Prostate gland (tissue), 2 donors: ENCODE data around the gene RUNX3. TPM values are rescaled to one million over a fixed set of nuclear protein-coding genes. Genes with fewer than 3 reads are reported as not detected.

ENCODE experiments used
- DNase-seq: peaks from one replicate; pipeline ENCODE4 v3.0.0-alpha.2; 2019; ENCODE audit warnings: low spot score
- H3K27ac ChIP-seq, 2 donors: fragments of 200-600 bp; sonication (generic); 2 replicates each; pipeline ENCODE4 v1.5.1; 2017 to 2019
- H3K27me3 ChIP-seq: fragments of 200-600 bp; sonication (generic); replicated peaks from 2 replicates; pipeline ENCODE4 v1.5.1; 2019; ENCODE audit not compliant: insufficient read depth
- H3K36me3 ChIP-seq, 2 donors: fragments of 200-600 bp; sonication (generic); 1 replicate in 1 of 2; 2 replicates in 1 of 2; pipeline versions ENCODE4 v1.5.1 to v1.8.1; 2017 to 2019
- H3K4me1 ChIP-seq: fragments of 200-600 bp; sonication (generic); replicated peaks from 2 replicates; pipeline ENCODE4 v1.5.1; 2019
- H3K4me3 ChIP-seq, 2 donors: fragments of 200-600 bp; sonication (generic); 2 replicates each; pipeline ENCODE4 v1.5.1; 2017 to 2019
- H3K9me3 ChIP-seq: fragments of 200-600 bp; sonication (generic); 2 replicates; pipeline ENCODE4 v1.5.1; 2017
- POLR2A ChIP-seq: fragments of 450-650 bp; IDR thresholded peaks from one replicate; pipeline ENCODE4 v1.6.1; 2016; ENCODE audit warnings: antibody characterized with exemption, mild to moderate bottlenecking
- POLR2AphosphoS5 ChIP-seq: sonication (generic); formaldehyde crosslinking; IDR thresholded peaks from one replicate; pipeline ENCODE4 v1.6.1; 2017; ENCODE audit warnings: antibody characterized with exemption
- WGBS: methylation state at CpG from one replicate; pipeline ENCODE4 v1.1.5; 2018; 5-methylcytosine and 5-hydroxymethylcytosine counted together
- intact Hi-C: fragments of 100-400 bp; cut with DNase I; formaldehyde crosslinking; loops from one replicate; pipeline ENCODE4 v1.14.2; 2022
- total RNA-seq, 2 donors: library from RNA; depleted of rRNA; stranded (reverse); fragments of >200 nt; gene quantifications; one replicate each; pipeline ENCODE4 v1.1.0, GENCODE V29; 2016
- TF ChIP-seq, protein P1 (sequence below), 4 experiments: fragments of 200-600 bp in 2 of 4; fragments of 450-650 bp in 2 of 4; sonication (generic) in 2 of 4; IDR thresholded peaks; 1 replicate in 3 of 4; 2 replicates in 1 of 4; pipeline ENCODE4 v1.5.1; 2016 to 2019; ENCODE audit warnings: antibody characterized with exemption in 4 of 4, mild to moderate bottlenecking in 2 of 4, moderate library complexity in 2 of 4

The RUNX3 gene
- total RNA-seq, 2 donors from 2014 or later: 2.5 to 3.4 TPM

DNA sequence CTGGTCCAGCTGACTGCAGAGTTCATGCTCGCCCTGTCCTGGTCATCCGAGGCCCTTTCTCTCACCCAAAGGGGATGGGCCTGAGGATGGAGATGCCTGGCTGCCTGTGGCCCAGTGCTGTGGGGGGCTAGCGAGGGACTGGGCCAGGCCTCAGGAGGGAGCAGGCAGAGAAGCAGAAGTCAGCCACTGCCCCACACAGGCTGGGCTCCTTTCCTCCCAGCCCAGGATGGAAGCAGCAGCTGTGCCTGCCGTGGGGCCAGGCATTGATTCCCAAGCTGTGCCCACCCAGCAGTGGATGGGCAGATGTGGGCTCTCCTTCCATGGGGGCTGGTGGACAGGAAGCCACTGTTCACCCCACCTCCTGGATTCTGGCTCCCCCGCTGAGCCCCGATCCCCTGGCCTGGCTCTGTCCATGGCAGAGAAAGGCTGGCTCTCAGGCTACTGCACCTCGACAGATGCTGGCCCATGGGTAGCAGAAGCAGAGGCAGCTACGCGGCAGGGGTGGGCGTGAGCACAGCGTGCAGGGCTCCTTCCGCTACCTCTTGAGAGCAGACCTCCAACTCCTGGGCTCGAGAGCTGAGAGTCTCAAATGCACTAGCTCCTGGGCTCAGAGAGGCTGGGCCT, 24.6 kb downstream of the RUNX3 start:
- WGBS: 83% methylated on average over 12 of the region's 13 CpGs

GRCh38 chr1:24904731-24905354, 25.2 kb downstream of the RUNX3 start:
- H3K27ac ChIP-seq: no peak overlapping the region
- DNase-seq: no peak
- WGBS: 61% methylated on average over 11 of the region's 11 CpGs
- H3K9me3 ChIP-seq: no peaks in the 10 kb centered on the region
- intact Hi-C loops: no loop called here
- TF ChIP-seq, protein P1, sequence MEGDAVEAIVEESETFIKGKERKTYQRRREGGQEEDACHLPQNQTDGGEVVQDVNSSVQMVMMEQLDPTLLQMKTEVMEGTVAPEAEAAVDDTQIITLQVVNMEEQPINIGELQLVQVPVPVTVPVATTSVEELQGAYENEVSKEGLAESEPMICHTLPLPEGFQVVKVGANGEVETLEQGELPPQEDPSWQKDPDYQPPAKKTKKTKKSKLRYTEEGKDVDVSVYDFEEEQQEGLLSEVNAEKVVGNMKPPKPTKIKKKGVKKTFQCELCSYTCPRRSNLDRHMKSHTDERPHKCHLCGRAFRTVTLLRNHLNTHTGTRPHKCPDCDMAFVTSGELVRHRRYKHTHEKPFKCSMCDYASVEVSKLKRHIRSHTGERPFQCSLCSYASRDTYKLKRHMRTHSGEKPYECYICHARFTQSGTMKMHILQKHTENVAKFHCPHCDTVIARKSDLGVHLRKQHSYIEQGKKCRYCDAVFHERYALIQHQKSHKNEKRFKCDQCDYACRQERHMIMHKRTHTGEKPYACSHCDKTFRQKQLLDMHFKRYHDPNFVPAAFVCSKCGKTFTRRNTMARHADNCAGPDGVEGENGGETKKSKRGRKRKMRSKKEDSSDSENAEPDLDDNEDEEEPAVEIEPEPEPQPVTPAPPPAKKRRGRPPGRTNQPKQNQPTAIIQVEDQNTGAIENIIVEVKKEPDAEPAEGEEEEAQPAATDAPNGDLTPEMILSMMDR (IDR thresholded peaks at IDR 0.05): no peak
- TF ChIP-seq POLR2A: no peak
- TF ChIP-seq POLR2AphosphoS5: no peak
- no peak overlapping the region for H3K4me3 ChIP-seq
- H3K4me1 ChIP-seq: no peaks in the 10 kb centered on the region
- no peaks in the 10 kb centered on the region for H3K27me3 ChIP-seq
- H3K36me3 ChIP-seq: no peaks in the 10 kb centered on the region

More for the DNA sequence above, 24.6 kb downstream of the RUNX3 start:
- Histone ChIP-seq H3K4me3 (no peak overlapping the region), H3K36me3 (no peaks in the 10 kb centered on the region), H3K9me3 (no peaks in the 10 kb centered on the region), H3K27ac (no peak overlapping the region), H3K27me3 (no peaks in the 10 kb centered on the region), H3K4me1 (no peaks in the 10 kb centered on the region)
- DNase-seq: no peak
- TF ChIP-seq, protein P1 (IDR thresholded peaks at IDR 0.05): no peak
- TF ChIP-seq POLR2AphosphoS5 (no peak), POLR2A (no peak)
- intact Hi-C loops: no loop called here

DNA sequence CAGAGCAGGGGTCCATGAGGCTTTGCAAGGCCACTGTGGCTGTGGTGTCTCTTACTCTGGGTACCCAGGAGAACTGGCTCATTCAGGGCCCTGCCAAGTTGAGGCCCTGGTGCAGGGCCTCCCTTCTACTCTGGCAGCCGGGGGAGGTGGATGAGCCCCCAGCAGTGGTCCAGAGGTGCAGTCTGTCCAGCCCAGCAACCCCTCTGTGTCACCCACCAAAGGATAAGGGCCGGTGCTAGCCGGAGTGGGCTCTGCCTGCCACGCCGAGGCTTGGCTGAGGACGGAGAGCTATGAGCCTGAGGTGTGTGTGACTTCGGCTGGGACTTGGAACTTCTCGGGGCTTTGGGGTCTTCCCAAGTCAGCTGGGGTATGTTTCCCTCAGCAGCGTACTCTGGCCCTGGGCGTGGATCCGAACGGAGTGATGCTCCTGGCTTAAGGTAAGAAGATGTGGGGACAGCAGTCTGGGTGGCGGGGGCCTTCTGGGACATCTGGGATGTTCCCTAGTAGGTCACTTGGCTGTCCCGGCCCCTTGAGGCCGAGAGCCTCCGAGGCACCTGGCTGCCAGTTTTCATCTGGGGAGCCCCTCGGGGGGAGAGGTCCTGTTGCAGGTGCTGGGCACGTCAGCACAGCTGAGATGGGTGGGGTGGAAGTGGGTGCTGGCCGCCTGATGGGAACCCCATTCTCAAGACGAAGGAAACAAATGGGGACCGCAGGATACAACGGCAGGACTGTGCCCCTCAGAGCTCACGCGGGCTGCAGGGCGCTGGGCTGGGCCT, 25.9 kb downstream of the RUNX3 start:
- intact Hi-C loops: no loop called here
- Histone ChIP-seq H3K4me3 (no peak overlapping the region), H3K27ac (no peak overlapping the region), H3K4me1 (no peaks in the 10 kb centered on the region), H3K9me3 (no peaks in the 10 kb centered on the region), H3K36me3 (no peaks in the 10 kb centered on the region), H3K27me3 (no peaks in the 10 kb centered on the region)
- TF ChIP-seq, protein P1 (IDR thresholded peaks at IDR 0.05): no peak
- no peak for DNase-seq
- WGBS: 86% methylated on average over 25 of the region's 25 CpGs

- DNase-seq: no peak
- Histone ChIP-seq H3K36me3 (no peaks in the 10 kb centered on the region), H3K4me3 (no peak overlapping the region), H3K4me1 (no peaks in the 10 kb centered on the region), H3K9me3 (no peaks in the 10 kb centered on the region), H3K27me3 (no peaks in the 10 kb centered on the region), H3K27ac (no peak overlapping the region)
- 92% methylated on average over 6 of the region's 6 CpGs for WGBS
- intact Hi-C loops: no loop called here
- TF ChIP-seq POLR2A: no peak
- no peak for TF ChIP-seq POLR2AphosphoS5
- TF ChIP-seq, protein P1 (IDR thresholded peaks at IDR 0.05): no peak
Measured at GRCh38 chr1:24903560-24903954, 26.5 kb downstream of the RUNX3 start.
